GM12878 (cell line): ENCODE data around the gene KRT71. TPM values are rescaled to one million over a fixed set of nuclear protein-coding genes. Genes with fewer than 3 reads are reported as not detected.

Experiments
- ATAC-seq: fragments of 200-7000 bp; cut with Tn5 transposase; 3 replicates; pipeline ENCODE4 v1.9.1; 2020; ENCODE audit warnings: mild to moderate bottlenecking, moderate library complexity
- BruUV-seq: library from RNA; stranded (reverse); fragments of 400-500 nt; replicated peaks from 2 replicates; lab custom pipeline; 2021; lab: Mats Ljungman, UMichigan
- CTCF ChIA-PET: fragments of 300-600 bp; sonication (Branson Sonifier 250); formaldehyde crosslinking; extraction: SDS; loops from one replicate; lab custom pipeline; 2021; ENCODE audit warnings: inconsistent platforms; lab: Yijun Ruan, JAX
- POLR2A ChIA-PET: fragments of 350-600 bp; formaldehyde crosslinking; extraction: SDS; loops from one replicate; lab custom pipeline; 2021; ENCODE audit warnings: inconsistent platforms; lab: Charles Lee
- RAD21 ChIA-PET: fragments of 300-600 bp; sonication (Branson Sonifier 250); formaldehyde crosslinking; loops from one replicate; lab custom pipeline; 2023; ENCODE audit warnings: antibody characterized with exemption; ENCODE audit not compliant: unreplicated experiment; lab: Charles Lee
- SMC1A ChIA-PET: fragments of 300-600 bp; sonication (Branson Sonifier 250); formaldehyde crosslinking; loops from one replicate; lab custom pipeline; 2023; ENCODE audit not compliant: unreplicated experiment, uncharacterized antibody; lab: Charles Lee
- DNase-seq: peaks from one replicate; pipeline ENCODE4 v3.0.0-alpha.2; 2011; ENCODE audit warnings: low read depth, low spot score
- FAIRE-seq: peaks from 3 replicates; lab custom pipeline; 2011; peaks lifted over from hg19 to GRCh38; lab: Jason Lieb, UNC
- H2AFZ ChIP-seq: 2 replicates; pipeline ENCODE4 v1.6.0; 2011; ENCODE audit warnings: low read depth, low read length, control low read depth; ENCODE audit not compliant: control insufficient read depth
- H3K27ac ChIP-seq: 2 replicates; pipeline ENCODE4 v1.5.1; 2011; ENCODE audit warnings: control low read depth; ENCODE audit not compliant: control insufficient read depth, insufficient read depth
- H3K27me3 ChIP-seq, 2 experiments: replicated peaks in 1 of 2; 2 replicates each; pipeline versions ENCODE4 v1.6.0 to v1.6.1; 2011; ENCODE audit warnings: low read length in 1 of 2; ENCODE audit not compliant: control insufficient read depth in 2 of 2, insufficient read depth in 2 of 2
- H3K36me3 ChIP-seq, 2 experiments: 2 replicates each; pipeline ENCODE4 v1.5.1; 2011; ENCODE audit warnings: low read length in 1 of 2; ENCODE audit not compliant: control insufficient read depth in 2 of 2, insufficient read depth in 2 of 2
- H3K4me1 ChIP-seq: 2 replicates; pipeline ENCODE4 v1.6.1; 2011; ENCODE audit warnings: mild to moderate bottlenecking, low read length, moderate library complexity, mixed read lengths; ENCODE audit not compliant: control insufficient read depth, insufficient read depth
- H3K4me2 ChIP-seq: 2 replicates; pipeline ENCODE4 v1.6.0; 2011; ENCODE audit warnings: control low read depth; ENCODE audit not compliant: control insufficient read depth, insufficient read depth
- H3K4me3 ChIP-seq: fragments of 200-600 bp; sonication (generic); 2 replicates; pipeline ENCODE4 v1.5.1; 2016
- H3K79me2 ChIP-seq: 2 replicates; pipeline ENCODE4 v1.6.0; 2011; ENCODE audit warnings: low read length; ENCODE audit not compliant: control insufficient read depth, insufficient read depth
- H3K9ac ChIP-seq: 2 replicates; pipeline ENCODE4 v1.8.0; 2011; ENCODE audit warnings: low read length, control low read depth, mixed read lengths; ENCODE audit not compliant: control insufficient read depth, insufficient read depth
- H3K9me3 ChIP-seq: replicated peaks from 3 replicates; pipeline ENCODE4 v1.5.1; 2011; ENCODE audit warnings: mild to moderate bottlenecking, low read length; ENCODE audit not compliant: control insufficient read depth, insufficient read depth
- H4K20me1 ChIP-seq: 2 replicates; pipeline ENCODE4 v1.6.0; 2011; ENCODE audit not compliant: control insufficient read depth, insufficient read depth
- BMI1 ChIP-seq: fragments of 450-650 bp; IDR thresholded peaks from 2 replicates; pipeline ENCODE4 v1.6.1; 2016; ENCODE audit warnings: mild to moderate bottlenecking, moderate library complexity, borderline replicate concordance
- NFYB ChIP-seq: IDR thresholded peaks from 2 replicates; pipeline ENCODE4 v1.6.1; 2011; ENCODE audit warnings: low read depth, mild to moderate bottlenecking, low read length, improper control_type of control experiment, moderate library complexity; ENCODE audit not compliant: insufficient read depth
- RELB ChIP-seq: fragments of 450-650 bp; IDR thresholded peaks from 2 replicates; pipeline ENCODE4 v1.6.1; 2017; ENCODE audit warnings: low read depth, mild to moderate bottlenecking, moderate library complexity
- SPI1 ChIP-seq: IDR thresholded peaks from 2 replicates; pipeline ENCODE4 v1.6.1; 2011; ENCODE audit warnings: low read depth, mild to moderate bottlenecking, low read length, moderate library complexity, borderline replicate concordance; ENCODE audit not compliant: insufficient read depth
- SUPT20H ChIP-seq: IDR thresholded peaks from 2 replicates; pipeline ENCODE4 v1.6.1; 2011; ENCODE audit warnings: low read depth, mild to moderate bottlenecking, low read length, moderate library complexity, borderline replicate concordance; ENCODE audit not compliant: control insufficient read depth
- TCF3 ChIP-seq: IDR thresholded peaks from 2 replicates; pipeline ENCODE4 v1.6.1; 2012; ENCODE audit warnings: low read depth, mild to moderate bottlenecking, low read length, borderline replicate concordance; ENCODE audit not compliant: insufficient read depth
- ZNF207 ChIP-seq: fragments of 450-650 bp; IDR thresholded peaks from 2 replicates; pipeline ENCODE4 v1.6.1; 2014; ENCODE audit warnings: antibody characterized with exemption, mild to moderate bottlenecking, borderline replicate concordance
- WGBS: methylation state at CpG from one replicate; pipeline ENCODE4 v1.1.6; 2016; ENCODE audit warnings: low lambda C conversion rate; ENCODE audit not compliant: insufficient replicate concordance, insufficient coverage; ENCODE audit errors: missing lambda C conversion rate; 5-methylcytosine and 5-hydroxymethylcytosine counted together
- in situ Hi-C: fragments of 300-500 bp; cut with MboI; formaldehyde crosslinking; loops from 9 replicates; pipeline ENCODE4 v1.14.3; 2018; ENCODE audit warnings: mixed read lengths
- intact Hi-C: fragments of 100-400 bp; cut with micrococcal nuclease; formaldehyde crosslinking; loops from one replicate; pipeline ENCODE4 v1.14.2; 2022; ENCODE audit not compliant: unreplicated experiment
- polyA plus RNA-seq, 11 experiments: library from polyadenylated mRNA; depleted of rRNA in 4 of 11; unstranded in 6 of 11; stranded (reverse) in 5 of 11; fragments of >200 nt; fragmentation: Nextera tagmentation in 4 of 11; fragmentation: Illumina TruSeq in 1 of 11; extraction: Ambion mirVana in 4 of 11; extraction: Trizol in 1 of 11; gene quantifications; 1 replicate in 1 of 11; 2 replicates in 10 of 11; pipeline versions ENCODE4 v1.2.1 to v1.2.3, GENCODE V29; 2011 to 2016; ENCODE audit warnings: inconsistent platforms in 2 of 11, missing spikeins in 2 of 11, low read depth in 1 of 11
- total RNA-seq, 4 experiments: library from RNA; depleted of rRNA in 3 of 4; stranded (reverse); fragments of >200 nt in 3 of 4; fragmentation: Illumina TruSeq in 1 of 4; extraction: Trizol in 1 of 4; gene quantifications; 2 replicates each; pipeline versions ENCODE4 v1.2.1 to v1.2.3, GENCODE V29; 2013 to 2021
- TF ChIP-seq, protein P1 (sequence below): fragments of 450-650 bp; formaldehyde crosslinking; IDR thresholded peaks from 2 replicates; pipeline ENCODE4 v1.5.0; 2022; ENCODE audit warnings: mild to moderate bottlenecking, missing genetic modification characterization
- TF ChIP-seq, protein P2 (sequence below): fragments of 450-650 bp; IDR thresholded peaks from 2 replicates; pipeline ENCODE4 v1.6.1; 2016; ENCODE audit warnings: mild to moderate bottlenecking, moderate library complexity, borderline replicate concordance

KRT71 gene
- total and polyA plus RNA-seq, 10 of the 15 experiments (the other 5 are each of a cell fraction or from before 2014, with no cell fraction given) = not detected

- DNase-seq (no peak), FAIRE-seq (no peak), ATAC-seq (no peak)
- no peak overlapping the region for H3K4me3 ChIP-seq
- H3K4me1 ChIP-seq = no peaks in the 10 kb centered on the region
- no peaks in the 10 kb centered on the region for H3K36me3 ChIP-seq
- intact Hi-C loops = no loop called here
- RAD21 ChIA-PET = no interaction called here
- no peaks in the 10 kb centered on the region for H3K9me3 ChIP-seq
- no peaks in the 10 kb centered on the region for H3K79me2 ChIP-seq
- 60% methylated on average over 3 of the region's 3 CpGs for WGBS
- H3K9ac ChIP-seq = no peak overlapping the region
- peaks cover 6 to 13% of the 10 kb centered on the region in 2 experiments for H3K27me3 ChIP-seq
- TF ChIP-seq NFYB = no peak
- TF ChIP-seq, protein P1, sequence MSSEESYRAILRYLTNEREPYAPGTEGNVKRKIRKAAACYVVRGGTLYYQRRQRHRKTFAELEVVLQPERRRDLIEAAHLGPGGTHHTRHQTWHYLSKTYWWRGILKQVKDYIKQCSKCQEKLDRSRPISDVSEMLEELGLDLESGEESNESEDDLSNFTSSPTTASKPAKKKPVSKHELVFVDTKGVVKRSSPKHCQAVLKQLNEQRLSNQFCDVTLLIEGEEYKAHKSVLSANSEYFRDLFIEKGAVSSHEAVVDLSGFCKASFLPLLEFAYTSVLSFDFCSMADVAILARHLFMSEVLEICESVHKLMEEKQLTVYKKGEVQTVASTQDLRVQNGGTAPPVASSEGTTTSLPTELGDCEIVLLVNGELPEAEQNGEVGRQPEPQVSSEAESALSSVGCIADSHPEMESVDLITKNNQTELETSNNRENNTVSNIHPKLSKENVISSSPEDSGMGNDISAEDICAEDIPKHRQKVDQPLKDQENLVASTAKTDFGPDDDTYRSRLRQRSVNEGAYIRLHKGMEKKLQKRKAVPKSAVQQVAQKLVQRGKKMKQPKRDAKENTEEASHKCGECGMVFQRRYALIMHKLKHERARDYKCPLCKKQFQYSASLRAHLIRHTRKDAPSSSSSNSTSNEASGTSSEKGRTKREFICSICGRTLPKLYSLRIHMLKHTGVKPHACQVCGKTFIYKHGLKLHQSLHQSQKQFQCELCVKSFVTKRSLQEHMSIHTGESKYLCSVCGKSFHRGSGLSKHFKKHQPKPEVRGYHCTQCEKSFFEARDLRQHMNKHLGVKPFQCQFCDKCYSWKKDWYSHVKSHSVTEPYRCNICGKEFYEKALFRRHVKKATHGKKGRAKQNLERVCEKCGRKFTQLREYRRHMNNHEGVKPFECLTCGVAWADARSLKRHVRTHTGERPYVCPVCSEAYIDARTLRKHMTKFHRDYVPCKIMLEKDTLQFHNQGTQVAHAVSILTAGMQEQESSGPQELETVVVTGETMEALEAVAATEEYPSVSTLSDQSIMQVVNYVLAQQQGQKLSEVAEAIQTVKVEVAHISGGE (CRISPR knock-in tag) = no peak
- no peak for TF ChIP-seq RELB
- no peak for TF ChIP-seq SPI1
- TF ChIP-seq TCF3 = no peak
- TF ChIP-seq BMI1 = no peak
- TF ChIP-seq SUPT20H = no peak
- no peak for TF ChIP-seq ZNF207
- TF ChIP-seq, protein P2, sequence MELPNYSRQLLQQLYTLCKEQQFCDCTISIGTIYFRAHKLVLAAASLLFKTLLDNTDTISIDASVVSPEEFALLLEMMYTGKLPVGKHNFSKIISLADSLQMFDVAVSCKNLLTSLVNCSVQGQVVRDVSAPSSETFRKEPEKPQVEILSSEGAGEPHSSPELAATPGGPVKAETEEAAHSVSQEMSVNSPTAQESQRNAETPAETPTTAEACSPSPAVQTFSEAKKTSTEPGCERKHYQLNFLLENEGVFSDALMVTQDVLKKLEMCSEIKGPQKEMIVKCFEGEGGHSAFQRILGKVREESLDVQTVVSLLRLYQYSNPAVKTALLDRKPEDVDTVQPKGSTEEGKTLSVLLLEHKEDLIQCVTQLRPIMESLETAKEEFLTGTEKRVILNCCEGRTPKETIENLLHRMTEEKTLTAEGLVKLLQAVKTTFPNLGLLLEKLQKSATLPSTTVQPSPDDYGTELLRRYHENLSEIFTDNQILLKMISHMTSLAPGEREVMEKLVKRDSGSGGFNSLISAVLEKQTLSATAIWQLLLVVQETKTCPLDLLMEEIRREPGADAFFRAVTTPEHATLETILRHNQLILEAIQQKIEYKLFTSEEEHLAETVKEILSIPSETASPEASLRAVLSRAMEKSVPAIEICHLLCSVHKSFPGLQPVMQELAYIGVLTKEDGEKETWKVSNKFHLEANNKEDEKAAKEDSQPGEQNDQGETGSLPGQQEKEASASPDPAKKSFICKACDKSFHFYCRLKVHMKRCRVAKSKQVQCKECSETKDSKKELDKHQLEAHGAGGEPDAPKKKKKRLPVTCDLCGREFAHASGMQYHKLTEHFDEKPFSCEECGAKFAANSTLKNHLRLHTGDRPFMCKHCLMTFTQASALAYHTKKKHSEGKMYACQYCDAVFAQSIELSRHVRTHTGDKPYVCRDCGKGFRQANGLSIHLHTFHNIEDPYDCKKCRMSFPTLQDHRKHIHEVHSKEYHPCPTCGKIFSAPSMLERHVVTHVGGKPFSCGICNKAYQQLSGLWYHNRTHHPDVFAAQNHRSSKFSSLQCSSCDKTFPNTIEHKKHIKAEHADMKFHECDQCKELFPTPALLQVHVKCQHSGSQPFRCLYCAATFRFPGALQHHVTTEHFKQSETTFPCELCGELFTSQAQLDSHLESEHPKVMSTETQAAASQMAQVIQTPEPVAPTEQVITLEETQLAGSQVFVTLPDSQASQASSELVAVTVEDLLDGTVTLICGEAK = no peak
- in situ Hi-C loops = no loop called here
- no peak overlapping the region for H3K4me2 ChIP-seq
- BruUV-seq = no TSS peak
- peaks cover 4% of the 10 kb centered on the region; the same call in 1 of the 2 replicates for H4K20me1 ChIP-seq
- SMC1A ChIA-PET = no interaction called here
- POLR2A ChIA-PET = no interaction called here
- no peak overlapping the region for H2AFZ ChIP-seq
- CTCF ChIA-PET = interaction anchor here (0.8 kb wide), 1 partner anchor 303 kb away, joined by 3 read pairs; no protein-coding TSS in a partner anchor
- H3K27ac ChIP-seq = no peak overlapping the region
These were observed 23.0 kb upstream of the KRT71 start for GRCh38 chr12:52575948-52576347.
